GM12875 (cell line): Measurements from ENCODE around the gene ZNF398.
A peak's percentile ranks its signal among the peaks of the same experiment; 100 is the strongest.

Source experiments
- H3K4me3 ChIP-seq: one replicate; pipeline ENCODE4 v1.5.1; 2011; ENCODE audit warnings: low read depth, low read length, control low read depth
- TF ChIP-seq, protein P1 (sequence below): IDR thresholded peaks from 2 replicates; pipeline ENCODE4 v1.5.1; 2011; ENCODE audit warnings: low read depth, mild to moderate bottlenecking, control low read depth, inconsistent platforms, low read length, moderate library complexity, borderline replicate concordance; ENCODE audit not compliant: insufficient read depth

ZNF398 gene, protein sequence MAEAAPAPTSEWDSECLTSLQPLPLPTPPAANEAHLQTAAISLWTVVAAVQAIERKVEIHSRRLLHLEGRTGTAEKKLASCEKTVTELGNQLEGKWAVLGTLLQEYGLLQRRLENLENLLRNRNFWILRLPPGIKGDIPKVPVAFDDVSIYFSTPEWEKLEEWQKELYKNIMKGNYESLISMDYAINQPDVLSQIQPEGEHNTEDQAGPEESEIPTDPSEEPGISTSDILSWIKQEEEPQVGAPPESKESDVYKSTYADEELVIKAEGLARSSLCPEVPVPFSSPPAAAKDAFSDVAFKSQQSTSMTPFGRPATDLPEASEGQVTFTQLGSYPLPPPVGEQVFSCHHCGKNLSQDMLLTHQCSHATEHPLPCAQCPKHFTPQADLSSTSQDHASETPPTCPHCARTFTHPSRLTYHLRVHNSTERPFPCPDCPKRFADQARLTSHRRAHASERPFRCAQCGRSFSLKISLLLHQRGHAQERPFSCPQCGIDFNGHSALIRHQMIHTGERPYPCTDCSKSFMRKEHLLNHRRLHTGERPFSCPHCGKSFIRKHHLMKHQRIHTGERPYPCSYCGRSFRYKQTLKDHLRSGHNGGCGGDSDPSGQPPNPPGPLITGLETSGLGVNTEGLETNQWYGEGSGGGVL

GRCh38 chr7:149147072-149147751 lies at the start of gene ZNF398:
ZNF398 (plus strand) TSS chr7:149147453; CDS start chr7:149147743, 290 bp downstream.
- H3K4me3 ChIP-seq, result peak within 1 kb of the TSS; percentile 93
- TF ChIP-seq, protein P1, sequence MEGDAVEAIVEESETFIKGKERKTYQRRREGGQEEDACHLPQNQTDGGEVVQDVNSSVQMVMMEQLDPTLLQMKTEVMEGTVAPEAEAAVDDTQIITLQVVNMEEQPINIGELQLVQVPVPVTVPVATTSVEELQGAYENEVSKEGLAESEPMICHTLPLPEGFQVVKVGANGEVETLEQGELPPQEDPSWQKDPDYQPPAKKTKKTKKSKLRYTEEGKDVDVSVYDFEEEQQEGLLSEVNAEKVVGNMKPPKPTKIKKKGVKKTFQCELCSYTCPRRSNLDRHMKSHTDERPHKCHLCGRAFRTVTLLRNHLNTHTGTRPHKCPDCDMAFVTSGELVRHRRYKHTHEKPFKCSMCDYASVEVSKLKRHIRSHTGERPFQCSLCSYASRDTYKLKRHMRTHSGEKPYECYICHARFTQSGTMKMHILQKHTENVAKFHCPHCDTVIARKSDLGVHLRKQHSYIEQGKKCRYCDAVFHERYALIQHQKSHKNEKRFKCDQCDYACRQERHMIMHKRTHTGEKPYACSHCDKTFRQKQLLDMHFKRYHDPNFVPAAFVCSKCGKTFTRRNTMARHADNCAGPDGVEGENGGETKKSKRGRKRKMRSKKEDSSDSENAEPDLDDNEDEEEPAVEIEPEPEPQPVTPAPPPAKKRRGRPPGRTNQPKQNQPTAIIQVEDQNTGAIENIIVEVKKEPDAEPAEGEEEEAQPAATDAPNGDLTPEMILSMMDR, result peak; percentile 81

GRCh38 chr7:149099058-149099457 lies 48.2 kb upstream of the ZNF398 start:
- TF ChIP-seq, protein P1, result no peak
- no peak overlapping the region for H3K4me3 ChIP-seq

DNA sequence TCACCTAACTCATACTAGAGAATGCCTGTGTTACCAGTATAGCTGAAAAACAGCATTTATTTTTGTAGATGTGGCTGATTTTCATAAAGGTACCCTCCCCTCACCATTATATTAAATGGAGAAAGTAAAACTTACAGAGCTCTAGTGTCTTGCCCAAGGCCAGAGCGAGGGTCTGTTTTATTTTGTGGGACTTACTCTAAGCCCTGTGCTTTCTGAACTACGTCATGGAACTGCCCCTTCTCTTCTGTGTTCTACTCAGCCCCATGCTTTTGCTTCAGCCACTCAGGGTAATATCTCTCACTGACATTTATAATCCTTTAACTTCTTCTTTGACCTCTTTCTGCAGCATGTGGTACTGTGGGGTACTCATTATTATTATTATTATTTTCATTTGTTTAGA lies 46.4 kb upstream of the ZNF398 start:
- TF ChIP-seq, protein P1, result no peak
- no peak overlapping the region for H3K4me3 ChIP-seq

DNA sequence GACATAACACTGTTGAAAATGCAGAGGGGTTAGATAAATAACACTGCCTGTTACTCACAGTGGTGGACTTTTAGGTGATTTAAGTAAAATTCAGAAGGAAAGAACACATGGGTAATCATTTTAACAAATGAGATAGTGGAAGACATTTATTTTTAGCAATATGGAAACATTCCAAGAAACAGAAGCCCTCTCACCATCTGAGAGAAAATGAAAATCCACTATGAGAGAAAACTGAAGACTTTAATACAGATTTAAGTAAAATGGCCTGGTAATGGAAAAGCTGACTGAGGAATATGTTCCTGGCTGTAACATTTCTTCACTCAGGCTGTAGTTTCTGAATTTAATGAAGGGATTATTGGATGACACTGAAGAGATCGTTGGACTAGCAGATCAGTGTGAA lies 44.6 kb upstream of the ZNF398 start:
- TF ChIP-seq, protein P1, result no peak
- no peak overlapping the region for H3K4me3 ChIP-seq

DNA sequence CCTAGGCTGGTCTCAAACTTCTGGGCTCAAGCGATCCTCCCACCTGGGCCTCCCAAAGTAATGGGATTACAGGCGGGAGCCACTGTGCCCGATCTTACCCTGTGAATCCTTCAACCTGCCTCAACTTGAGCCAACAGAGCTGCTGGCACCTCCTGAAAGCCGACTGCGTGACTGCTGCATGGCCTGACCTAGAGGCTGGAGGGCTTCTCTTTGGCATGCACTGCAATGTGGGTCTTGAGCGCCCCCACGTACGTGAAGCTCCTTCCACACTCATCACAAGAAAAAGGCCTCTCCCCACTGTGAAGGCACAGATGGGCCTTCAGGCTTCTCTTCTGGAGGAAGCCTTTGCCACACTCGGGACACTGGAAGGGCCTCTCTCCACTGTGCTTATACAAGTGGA lies 43.8 kb upstream of the ZNF398 start:
- TF ChIP-seq, protein P1, result no peak
- no peak overlapping the region for H3K4me3 ChIP-seq

DNA sequence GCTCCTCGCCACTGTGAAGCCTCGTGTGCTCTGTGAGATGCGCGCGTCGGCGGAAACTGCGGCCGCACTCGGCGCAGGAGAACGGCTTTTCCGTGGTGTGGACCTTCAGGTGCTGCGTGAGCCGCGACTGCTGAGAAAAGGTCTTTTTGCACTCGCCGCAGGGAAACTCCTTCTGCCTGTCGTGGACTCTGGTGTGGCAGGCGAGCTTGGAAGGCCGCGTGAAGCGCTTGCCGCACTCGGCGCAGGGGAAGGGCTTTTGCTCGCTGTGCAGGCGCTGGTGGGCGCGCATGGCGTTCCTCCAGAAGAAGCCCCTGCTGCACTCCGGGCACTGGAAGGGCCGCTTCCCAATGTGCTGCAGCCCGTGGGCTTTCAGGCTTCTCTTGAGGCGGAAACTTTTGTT lies 43.0 kb upstream of the ZNF398 start:
- TF ChIP-seq, protein P1, result no peak
- no peak overlapping the region for H3K4me3 ChIP-seq
